Gastroesophageal sphincter (tissue), 4 donors: ENCODE results near the gene KBTBD4. TPM values are rescaled to one million over a fixed set of nuclear protein-coding genes. Genes with fewer than 3 reads are reported as not detected.

Source experiments
- ATAC-seq: fragments of 150-250 bp; one replicate; pipeline ENCODE4 v1.9.1; 2016; ENCODE audit warnings: mild to moderate bottlenecking, moderate library complexity
- H3K27ac ChIP-seq, 4 donors: fragments of 200-600 bp; sonication (generic) in 3 of 4; 1 replicate in 3 of 4; 2 replicates in 1 of 4; pipeline ENCODE4 v1.5.1; 2016 to 2019
- H3K27me3 ChIP-seq: fragments of 200-600 bp; sonication (generic); one replicate; pipeline ENCODE4 v1.5.1; 2019
- H3K36me3 ChIP-seq, 2 donors: fragments of 200-600 bp; sonication (generic); one replicate each; pipeline ENCODE4 v1.5.1; 2019; ENCODE audit warnings: control low read depth in 1 of 2
- H3K4me1 ChIP-seq, 3 donors: fragments of 200-600 bp; sonication (generic); 1 replicate in 2 of 3; 2 replicates in 1 of 3; pipeline ENCODE4 v1.5.1; 2016 to 2019; ENCODE audit warnings: control low read depth in 2 of 3
- H3K4me3 ChIP-seq, 2 donors: fragments of 200-600 bp; sonication (generic); one replicate each; pipeline ENCODE4 v1.5.1; 2019; ENCODE audit warnings: mild to moderate bottlenecking in 1 of 2, moderate library complexity in 1 of 2
- H3K9me3 ChIP-seq, 3 donors: fragments of 200-600 bp; sonication (generic); one replicate each; pipeline ENCODE4 v1.5.1; 2017 to 2019; ENCODE audit warnings: control low read depth in 2 of 3
- EP300 ChIP-seq: sonication (generic); formaldehyde crosslinking; IDR thresholded peaks from one replicate; pipeline ENCODE4 v1.6.1; 2017; ENCODE audit warnings: antibody characterized with exemption, mild to moderate bottlenecking
- POLR2A ChIP-seq, 2 donors: fragments of 450-650 bp; IDR thresholded peaks; one replicate each; pipeline ENCODE4 v1.6.1; 2017; ENCODE audit warnings: antibody characterized with exemption in 2 of 2, mild to moderate bottlenecking in 2 of 2, moderate library complexity in 1 of 2
- POLR2AphosphoS5 ChIP-seq: sonication (generic); formaldehyde crosslinking; IDR thresholded peaks from one replicate; pipeline ENCODE4 v1.6.1; 2017; ENCODE audit warnings: antibody characterized with exemption
- WGBS, 2 donors: methylation state at CpG; one replicate each; pipeline ENCODE4 v1.1.5; 2018; ENCODE audit warnings: low coverage in 1 of 2; 5-methylcytosine and 5-hydroxymethylcytosine counted together
- total RNA-seq, 4 donors: library from RNA; depleted of rRNA; stranded (reverse); fragments of >200 nt; gene quantifications; one replicate each; pipeline ENCODE4 v1.1.0, GENCODE V29; 2016
- TF ChIP-seq, protein P1 (sequence below), 4 experiments: fragments of 200-600 bp in 2 of 4; fragments of 450-650 bp in 2 of 4; sonication (generic) in 1 of 4; IDR thresholded peaks; one replicate each; pipeline ENCODE4 v1.5.1; 2017 to 2019; ENCODE audit warnings: antibody characterized with exemption in 4 of 4, mild to moderate bottlenecking in 2 of 4, moderate library complexity in 2 of 4

KBTBD4 gene
- total RNA-seq, 4 donors from 2014 or later: 23.3 to 36.1 (median 27.0) TPM

DNA sequence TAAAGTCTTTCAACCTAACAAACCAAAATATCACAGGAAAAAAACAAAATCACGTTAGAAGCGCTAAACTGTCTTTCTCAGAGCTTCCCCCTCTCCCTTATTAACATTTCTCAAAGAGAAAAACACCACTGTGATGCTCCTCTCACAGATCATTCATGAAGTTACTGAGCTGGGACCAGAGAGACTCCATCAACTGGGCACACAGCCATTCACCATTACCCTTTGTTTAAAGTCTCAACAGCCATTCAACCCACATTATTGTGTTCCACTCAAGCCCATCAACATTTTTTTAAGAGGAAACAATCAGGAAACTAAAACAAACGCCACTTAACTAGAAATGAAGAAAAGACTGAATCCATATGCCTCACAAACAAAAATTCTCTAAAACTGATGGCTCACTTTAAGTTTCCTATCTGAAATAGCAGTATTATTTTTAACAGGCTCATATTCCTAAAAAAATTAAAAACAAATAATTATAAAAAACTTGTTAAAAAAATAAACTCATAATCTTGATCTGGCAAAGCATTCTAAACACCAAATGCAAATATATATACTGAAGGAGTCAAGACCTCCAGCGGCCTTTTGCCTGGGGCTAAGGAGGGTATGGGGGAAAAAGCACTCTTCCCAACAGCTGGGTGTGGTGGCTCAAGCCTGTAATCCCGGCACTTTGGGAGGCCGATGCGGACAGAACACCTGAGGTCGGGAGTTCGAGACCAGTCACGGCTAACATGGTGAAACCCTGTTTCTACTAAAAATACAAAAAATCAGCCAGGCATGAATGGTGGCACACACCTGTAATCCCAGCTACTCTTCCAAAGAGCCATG is 39.8 kb downstream of the KBTBD4 start:
- no peak for ATAC-seq
- Histone ChIP-seq H3K27me3 (no peaks in the 10 kb centered on the region), H3K36me3 (peaks cover 0 to 6% of the 10 kb centered on the region in 2 donors), H3K9me3 (no peaks in the 10 kb centered on the region), H3K4me1 (peaks cover 10 to 96% (median 38%) of the 10 kb centered on the region in 3 donors), H3K27ac (peak overlapping the region in 3 of 4 donors; percentile 0 to 41 (median 7)), H3K4me3 (no peak overlapping the region)
- no peak for TF ChIP-seq POLR2AphosphoS5
- TF ChIP-seq, protein P1, sequence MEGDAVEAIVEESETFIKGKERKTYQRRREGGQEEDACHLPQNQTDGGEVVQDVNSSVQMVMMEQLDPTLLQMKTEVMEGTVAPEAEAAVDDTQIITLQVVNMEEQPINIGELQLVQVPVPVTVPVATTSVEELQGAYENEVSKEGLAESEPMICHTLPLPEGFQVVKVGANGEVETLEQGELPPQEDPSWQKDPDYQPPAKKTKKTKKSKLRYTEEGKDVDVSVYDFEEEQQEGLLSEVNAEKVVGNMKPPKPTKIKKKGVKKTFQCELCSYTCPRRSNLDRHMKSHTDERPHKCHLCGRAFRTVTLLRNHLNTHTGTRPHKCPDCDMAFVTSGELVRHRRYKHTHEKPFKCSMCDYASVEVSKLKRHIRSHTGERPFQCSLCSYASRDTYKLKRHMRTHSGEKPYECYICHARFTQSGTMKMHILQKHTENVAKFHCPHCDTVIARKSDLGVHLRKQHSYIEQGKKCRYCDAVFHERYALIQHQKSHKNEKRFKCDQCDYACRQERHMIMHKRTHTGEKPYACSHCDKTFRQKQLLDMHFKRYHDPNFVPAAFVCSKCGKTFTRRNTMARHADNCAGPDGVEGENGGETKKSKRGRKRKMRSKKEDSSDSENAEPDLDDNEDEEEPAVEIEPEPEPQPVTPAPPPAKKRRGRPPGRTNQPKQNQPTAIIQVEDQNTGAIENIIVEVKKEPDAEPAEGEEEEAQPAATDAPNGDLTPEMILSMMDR (IDR thresholded peaks at IDR 0.05): no peak
- no peak for TF ChIP-seq POLR2A (IDR thresholded peaks at IDR 0.05)
- TF ChIP-seq EP300: no peak
- WGBS, 2 donors: 49 to 66% methylated on average over 8 to 10 of the region's 10 CpGs

DNA sequence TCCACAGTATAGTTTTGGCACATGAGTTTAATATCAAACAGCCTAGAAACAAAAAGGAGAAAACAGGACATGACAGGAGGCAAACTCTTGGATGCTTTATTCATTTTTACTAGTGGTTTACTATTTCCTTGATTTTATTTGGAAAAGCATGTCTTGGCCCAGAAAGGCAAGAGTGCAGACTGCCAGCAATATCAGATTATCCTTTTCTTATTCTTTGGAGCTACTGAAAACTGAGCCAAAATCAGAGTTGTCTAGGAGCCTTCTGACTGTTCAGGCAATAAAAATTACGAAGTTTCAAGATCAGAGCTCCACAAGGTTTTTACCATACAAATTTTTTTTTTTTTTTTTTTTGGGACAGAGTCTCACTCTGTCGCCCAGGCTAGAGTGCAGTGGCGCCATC is 41.9 kb downstream of the KBTBD4 start:
- H3K4me1 ChIP-seq: peaks cover 21 to 96% (median 52%) of the 10 kb centered on the region in 3 donors
- no peaks in the 10 kb centered on the region for H3K27me3 ChIP-seq
- no peak for TF ChIP-seq POLR2A (IDR thresholded peaks at IDR 0.05)
- no peak for TF ChIP-seq EP300
- TF ChIP-seq, protein P1 (IDR thresholded peaks at IDR 0.05): no peak
- TF ChIP-seq POLR2AphosphoS5: no peak
- H3K36me3 ChIP-seq: peaks cover 0 to 6% of the 10 kb centered on the region in 2 donors
- WGBS, 2 donors: 45 to 49% methylated on average over 3 of the region's 3 CpGs
- H3K27ac ChIP-seq: peak overlapping the region in 2 of 4 donors; percentile 15 to 16
- no peaks in the 10 kb centered on the region for H3K9me3 ChIP-seq
- no peak for ATAC-seq
- H3K4me3 ChIP-seq: no peak overlapping the region

GRCh38 chr11:47534704-47535251 is 44.0 kb downstream of the KBTBD4 start:
- H3K4me3 ChIP-seq: no peak overlapping the region
- H3K4me1 ChIP-seq: peaks cover 17 to 99% (median 43%) of the 10 kb centered on the region in 3 donors
- H3K27ac ChIP-seq: peak overlapping the region in 1 of 4 donors; percentile 72
- no peaks in the 10 kb centered on the region for H3K9me3 ChIP-seq
- peaks cover 0 to 6% of the 10 kb centered on the region in 2 donors for H3K36me3 ChIP-seq
- no peaks in the 10 kb centered on the region for H3K27me3 ChIP-seq
- ATAC-seq: no peak
- TF ChIP-seq POLR2AphosphoS5 (no peak), EP300 (no peak), POLR2A (IDR thresholded peaks at IDR 0.05) (no peak)
- TF ChIP-seq, protein P1 (IDR thresholded peaks at IDR 0.05): no peak
- WGBS, 2 donors: 52 to 69% methylated on average over 4 of the region's 4 CpGs

DNA sequence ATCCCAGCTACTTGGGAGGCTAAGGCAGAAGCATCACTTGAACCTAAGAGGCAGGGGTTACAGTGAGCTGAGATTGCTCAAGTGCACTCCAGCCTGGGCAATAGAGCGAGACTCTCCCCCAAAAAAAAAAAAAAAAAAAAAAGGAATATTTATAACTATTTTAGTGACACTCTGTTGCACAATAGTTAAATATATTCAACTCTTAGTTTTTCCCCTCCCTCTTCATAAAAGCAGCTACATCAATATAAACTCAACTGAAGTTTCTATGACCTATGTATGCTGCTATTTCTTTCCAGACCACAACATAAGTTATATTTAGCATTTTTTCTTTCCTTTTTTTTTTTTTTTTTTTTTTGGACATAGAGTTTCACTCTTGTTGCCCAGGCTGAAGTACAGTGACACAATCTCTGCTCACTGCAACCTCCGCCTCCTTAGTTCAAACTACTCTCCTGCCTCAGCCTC is 45.0 kb downstream of the KBTBD4 start:
- Histone ChIP-seq H3K4me1 (peaks cover 14 to 99% (median 39%) of the 10 kb centered on the region in 3 donors), H3K27ac (peak overlapping the region; percentile 11 to 72 (median 46)), H3K9me3 (no peaks in the 10 kb centered on the region), H3K27me3 (no peaks in the 10 kb centered on the region), H3K4me3 (no peak overlapping the region), H3K36me3 (peaks cover 0 to 6% of the 10 kb centered on the region in 2 donors)
- 45 to 60% methylated on average over 1 to 2 of the region's 2 CpGs for WGBS, 2 donors
- TF ChIP-seq EP300 (no peak), POLR2A (IDR thresholded peaks at IDR 0.05) (no peak), POLR2AphosphoS5 (peak; percentile 12)
- TF ChIP-seq, protein P1 (IDR thresholded peaks at IDR 0.05): no peak
- ATAC-seq: peak; percentile 47
